Left lung (tissue), 10 donors: Measurements from ENCODE around the gene COG5. TPM values are rescaled to one million over a fixed set of nuclear protein-coding genes. Genes with fewer than 3 reads are reported as not detected.

Experiments used
- ATAC-seq: fragments of 200-7000 bp; cut with Tn5 transposase; one replicate; pipeline ENCODE4 v1.9.1; 2020; ENCODE audit warnings: moderate library complexity
- DNase-seq, 4 donors: peaks; one replicate each; pipeline ENCODE4 v3.0.0-alpha.2; 2013 to 2020
- H3K27ac ChIP-seq, 2 donors: fragments of 200-600 bp; sonication (generic) in 1 of 2; one replicate each; pipeline versions ENCODE4 v1.5.0 to v1.8.0; 2020 to 2021
- H3K27me3 ChIP-seq, 2 donors: fragments of 200-600 bp; sonication (generic) in 1 of 2; one replicate each; pipeline versions ENCODE4 v1.5.0 to v1.8.0; 2020 to 2021
- H3K36me3 ChIP-seq, 2 donors: fragments of 200-600 bp; sonication (generic) in 1 of 2; one replicate each; pipeline versions ENCODE4 v1.5.0 to v1.8.0; 2020 to 2021
- H3K4me1 ChIP-seq, 2 donors: fragments of 200-600 bp; one replicate each; pipeline ENCODE4 v1.8.0; 2021
- H3K4me3 ChIP-seq, 2 donors: fragments of 200-600 bp; sonication (generic) in 1 of 2; one replicate each; pipeline versions ENCODE4 v1.5.0 to v1.8.0; 2020 to 2021; ENCODE audit warnings: mild to moderate bottlenecking in 1 of 2
- H3K9me3 ChIP-seq, 2 donors: fragments of 200-600 bp; sonication (generic) in 1 of 2; one replicate each; pipeline versions ENCODE4 v1.5.0 to v1.8.0; 2020 to 2021
- intact Hi-C, 2 donors: fragments of 100-400 bp; cut with DNase I; formaldehyde crosslinking; loops; one replicate each; pipeline versions ENCODE4 v1.11.2 to v1.14.2; 2022
- polyA plus RNA-seq, 6 donors: library from polyadenylated mRNA; unstranded; fragments of 120-200 nt; gene quantifications; one replicate each; pipeline ENCODE4 v1.2.1, GENCODE V29; 2013; ENCODE audit not compliant: insufficient read length in 6 of 6
- total RNA-seq, 2 donors: library from RNA; stranded (reverse); fragmentation: NEBNext Ultra II Directional; extraction: Animal tissue kit (Norgen Biotek cat#: 25700); gene quantifications; one replicate each; pipeline ENCODE4 v1.2.1, GENCODE V29; 2021
- TF ChIP-seq, protein P1 (sequence below), 2 donors: fragments of 200-600 bp; sonication (generic) in 1 of 2; IDR thresholded peaks; one replicate each; pipeline versions ENCODE4 v1.5.0 to v1.8.0; 2021; ENCODE audit warnings: antibody characterized with exemption in 2 of 2
- donor health status: DM: no; HTN: yes; CAD: no.
- donor health status: DM: no; HTN: no; CAD: no.

Gene COG5
- total and polyA plus RNA-seq, 8 donors: 26.9 to 42.6 (median 33.4) TPM

DNA sequence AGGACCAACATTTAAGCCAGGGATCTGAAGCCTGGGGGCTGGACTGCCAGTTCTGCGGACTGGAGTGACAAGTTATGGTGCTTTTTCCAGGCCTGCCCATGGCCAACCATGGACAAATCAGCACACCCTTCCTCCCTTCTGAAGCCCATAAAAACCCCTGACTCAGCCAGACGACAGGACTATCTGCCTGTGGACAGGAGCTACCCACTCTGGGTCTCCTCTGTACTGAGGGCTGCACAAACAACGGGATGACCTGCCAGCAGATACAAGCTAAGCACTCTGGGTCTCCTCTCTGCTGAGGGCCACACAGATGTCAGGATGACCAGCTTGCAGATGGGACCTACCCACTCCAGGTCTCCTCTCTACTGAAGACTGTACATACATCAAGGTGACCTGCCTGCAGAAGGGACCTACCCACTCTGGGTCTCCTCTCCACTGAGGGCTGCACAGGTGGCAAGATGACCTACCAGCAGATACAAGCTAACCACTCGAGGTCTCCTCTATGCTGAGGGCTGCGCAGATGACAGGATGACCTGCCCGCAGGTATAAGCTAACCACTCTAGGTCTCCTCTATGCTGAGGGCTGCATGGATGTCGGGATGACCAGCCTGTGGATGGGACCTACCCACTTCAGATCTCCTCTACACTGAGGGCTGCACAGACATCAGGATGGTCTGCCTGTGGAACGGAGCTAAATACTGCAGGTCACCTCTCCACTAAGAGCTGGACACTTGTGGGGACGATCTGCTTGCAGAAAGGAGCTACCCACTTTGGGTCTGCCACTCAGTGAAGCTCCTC lies 204.0 kb downstream of the COG5 start:
- Histone ChIP-seq H3K36me3 (peaks cover 0 to 34% of the 10 kb centered on the region in 2 donors), H3K4me3 (no peak overlapping the region), H3K9me3 (peaks cover 0 to 13% of the 10 kb centered on the region in 2 donors), H3K27me3 (no peaks in the 10 kb centered on the region), H3K27ac (no peak overlapping the region), H3K4me1 (no peaks in the 10 kb centered on the region)
- intact Hi-C loops: no loop called here
- DNase-seq (no peak), ATAC-seq (no peak)
- TF ChIP-seq, protein P1, sequence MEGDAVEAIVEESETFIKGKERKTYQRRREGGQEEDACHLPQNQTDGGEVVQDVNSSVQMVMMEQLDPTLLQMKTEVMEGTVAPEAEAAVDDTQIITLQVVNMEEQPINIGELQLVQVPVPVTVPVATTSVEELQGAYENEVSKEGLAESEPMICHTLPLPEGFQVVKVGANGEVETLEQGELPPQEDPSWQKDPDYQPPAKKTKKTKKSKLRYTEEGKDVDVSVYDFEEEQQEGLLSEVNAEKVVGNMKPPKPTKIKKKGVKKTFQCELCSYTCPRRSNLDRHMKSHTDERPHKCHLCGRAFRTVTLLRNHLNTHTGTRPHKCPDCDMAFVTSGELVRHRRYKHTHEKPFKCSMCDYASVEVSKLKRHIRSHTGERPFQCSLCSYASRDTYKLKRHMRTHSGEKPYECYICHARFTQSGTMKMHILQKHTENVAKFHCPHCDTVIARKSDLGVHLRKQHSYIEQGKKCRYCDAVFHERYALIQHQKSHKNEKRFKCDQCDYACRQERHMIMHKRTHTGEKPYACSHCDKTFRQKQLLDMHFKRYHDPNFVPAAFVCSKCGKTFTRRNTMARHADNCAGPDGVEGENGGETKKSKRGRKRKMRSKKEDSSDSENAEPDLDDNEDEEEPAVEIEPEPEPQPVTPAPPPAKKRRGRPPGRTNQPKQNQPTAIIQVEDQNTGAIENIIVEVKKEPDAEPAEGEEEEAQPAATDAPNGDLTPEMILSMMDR (IDR thresholded peaks at IDR 0.05): no peak

DNA sequence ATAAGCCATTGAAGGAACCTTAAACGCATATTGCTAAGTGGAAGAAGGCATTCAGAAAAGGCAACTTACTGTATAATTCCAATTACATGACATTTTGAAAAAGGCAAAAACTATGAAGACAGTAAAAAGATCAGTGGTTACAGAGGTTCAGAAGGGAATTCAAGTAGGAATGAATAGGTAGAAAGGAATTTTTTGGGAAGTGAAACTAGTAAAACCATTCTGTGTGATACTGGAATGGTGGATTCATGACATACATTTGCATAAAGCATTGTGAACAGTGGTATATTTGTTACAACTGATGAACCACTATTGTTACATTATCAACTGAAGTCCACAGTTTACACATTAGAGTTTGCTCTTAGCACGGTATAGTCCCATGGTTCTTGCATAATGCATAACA lies 208.1 kb downstream of the COG5 start:
- Histone ChIP-seq H3K36me3 (peaks cover 0 to 18% of the 10 kb centered on the region in 2 donors), H3K27me3 (no peaks in the 10 kb centered on the region), H3K4me3 (no peak overlapping the region), H3K4me1 (no peaks in the 10 kb centered on the region), H3K9me3 (peaks cover 0 to 10% of the 10 kb centered on the region in 2 donors), H3K27ac (no peak overlapping the region)
- TF ChIP-seq, protein P1 (IDR thresholded peaks at IDR 0.05): no peak
- DNase-seq (no peak), ATAC-seq (no peak)
- intact Hi-C loops: no loop called here

DNA sequence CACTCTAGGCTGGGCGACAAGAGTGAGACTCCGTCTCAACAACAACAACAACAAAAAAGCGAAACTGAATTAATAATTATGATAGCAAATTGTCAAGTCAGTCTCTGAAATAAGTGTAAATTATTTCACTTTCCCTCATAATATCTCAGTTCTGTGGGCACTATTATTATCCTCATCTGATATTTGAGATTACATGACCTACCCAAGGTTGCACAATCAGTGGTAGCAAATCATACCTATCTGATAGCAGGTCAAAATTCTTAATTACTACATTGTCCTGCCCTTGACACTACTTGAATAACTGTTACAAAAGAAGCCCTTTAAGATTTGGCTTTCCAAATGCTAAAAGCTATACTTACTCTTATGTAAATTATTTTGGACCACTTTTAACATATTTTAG lies 209.1 kb downstream of the COG5 start:
- Histone ChIP-seq H3K36me3 (peaks cover 0 to 8% of the 10 kb centered on the region in 2 donors), H3K4me3 (no peak overlapping the region), H3K27ac (no peak overlapping the region), H3K9me3 (peaks cover 0 to 2% of the 10 kb centered on the region in 2 donors), H3K4me1 (no peaks in the 10 kb centered on the region), H3K27me3 (no peaks in the 10 kb centered on the region)
- DNase-seq (no peak), ATAC-seq (no peak)
- TF ChIP-seq, protein P1 (IDR thresholded peaks at IDR 0.05): no peak
- intact Hi-C loops: no loop called here

DNA sequence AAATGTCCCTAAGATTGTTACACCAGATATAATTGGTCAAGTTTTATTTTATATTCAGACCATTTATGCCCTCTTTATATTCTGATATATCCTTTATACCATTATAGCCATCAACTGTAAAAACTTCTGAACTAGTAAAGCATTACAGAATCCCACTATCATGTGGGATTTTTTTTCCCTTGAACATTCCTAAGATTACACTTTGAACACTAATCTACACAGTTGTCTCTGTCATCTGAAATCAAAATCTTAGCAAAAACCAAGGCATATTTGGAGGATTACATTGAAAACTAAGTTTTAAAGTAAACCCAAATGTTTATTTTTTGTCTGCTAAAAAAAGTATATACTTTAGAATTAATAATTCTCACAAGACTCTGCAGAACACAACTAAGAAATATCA lies 210.0 kb downstream of the COG5 start:
- H3K36me3 ChIP-seq: no peaks in the 10 kb centered on the region
- TF ChIP-seq, protein P1 (IDR thresholded peaks at IDR 0.05): no peak
- DNase-seq (no peak), ATAC-seq (no peak)
- intact Hi-C loops: no loop called here
- no peaks in the 10 kb centered on the region for H3K4me1 ChIP-seq
- H3K27ac ChIP-seq: no peak overlapping the region
- H3K4me3 ChIP-seq: no peak overlapping the region
- no peaks in the 10 kb centered on the region for H3K9me3 ChIP-seq
- no peaks in the 10 kb centered on the region for H3K27me3 ChIP-seq

DNA sequence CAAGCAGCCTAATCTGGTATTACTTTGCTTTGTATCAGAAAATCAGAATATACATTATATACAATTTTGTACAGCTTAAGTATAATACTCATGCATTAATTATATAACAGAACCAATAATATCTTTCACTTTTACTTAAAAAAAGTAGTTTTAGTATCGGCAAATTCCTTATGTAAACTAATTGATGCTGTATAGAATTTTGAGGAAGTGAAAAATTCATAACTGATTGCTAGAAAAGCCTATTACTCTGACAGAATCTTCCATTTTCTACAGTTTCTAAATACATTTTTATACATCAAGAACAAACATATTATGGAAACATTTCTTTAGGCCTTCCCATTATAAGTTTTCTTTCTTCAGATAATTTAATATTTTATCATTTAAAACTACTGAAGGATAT lies 217.8 kb downstream of the COG5 start:
- H3K27ac ChIP-seq: no peak overlapping the region
- DNase-seq (no peak), ATAC-seq (no peak)
- H3K27me3 ChIP-seq: no peaks in the 10 kb centered on the region
- intact Hi-C loops: no loop called here
- H3K4me1 ChIP-seq: no peaks in the 10 kb centered on the region
- H3K4me3 ChIP-seq: no peak overlapping the region
- TF ChIP-seq, protein P1 (IDR thresholded peaks at IDR 0.05): no peak
- H3K36me3 ChIP-seq: no peaks in the 10 kb centered on the region
- H3K9me3 ChIP-seq: peaks cover 0 to 10% of the 10 kb centered on the region in 2 donors
